A673 (cell line): ENCODE results near the gene DNAJB6. TPM values are rescaled to one million over a fixed set of nuclear protein-coding genes. Genes with fewer than 3 reads are reported as not detected.
"Not testable (repeated sequence)": the region's sequence is repeated elsewhere in the genome, so short reads cannot be mapped to it uniquely, and the experiment has no call there.

ENCODE experiments used
- BruUV-seq: library from RNA; stranded (reverse); fragments of 400-500 nt; replicated peaks from 2 replicates; lab custom pipeline; 2021; lab: Mats Ljungman, UMichigan
- CTCF ChIA-PET: fragments of 300-600 bp; sonication (Branson Sonifier 250); formaldehyde crosslinking; loops from one replicate; lab custom pipeline; 2022; ENCODE audit warnings: antibody characterized with exemption; lab: Charles Lee
- POLR2A ChIA-PET: fragments of 300-600 bp; sonication (Branson Sonifier 250); formaldehyde crosslinking; loops from one replicate; lab custom pipeline; 2022; ENCODE audit warnings: antibody characterized with exemption; ENCODE audit not compliant: low non-redundant PET; lab: Charles Lee
- DNase-seq: peaks from one replicate; pipeline ENCODE4 v3.0.0-alpha.2; 2015; ENCODE audit warnings: low spot score
- H3K27ac ChIP-seq: fragments of 200-600 bp; sonication (generic); 2 replicates; pipeline ENCODE4 v1.5.1; 2016; ENCODE audit warnings: mixed run types, low read depth, mild to moderate bottlenecking, mixed read lengths, antibody characterized with exemption, low read length; ENCODE audit not compliant: poor library complexity, severe bottlenecking
- H3K27me3 ChIP-seq: fragments of 200-600 bp; sonication (generic); replicated peaks from 2 replicates; pipeline ENCODE4 v1.6.1; 2017; ENCODE audit warnings: mixed run types, low read depth, mild to moderate bottlenecking, mixed read lengths, antibody characterized with exemption, low read length; ENCODE audit not compliant: insufficient read depth, poor library complexity
- H3K36me3 ChIP-seq: fragments of 200-600 bp; sonication (generic); 2 replicates; pipeline ENCODE4 v1.6.1; 2016; ENCODE audit warnings: mixed run types, mild to moderate bottlenecking, mixed read lengths, antibody characterized with exemption, low read length; ENCODE audit not compliant: insufficient read depth, poor library complexity, severe bottlenecking
- H3K4me1 ChIP-seq: fragments of 200-600 bp; sonication (generic); 2 replicates; pipeline ENCODE4 v1.6.1; 2017; ENCODE audit warnings: mixed run types, mild to moderate bottlenecking, mixed read lengths, antibody characterized with exemption, low read length; ENCODE audit not compliant: insufficient read depth, poor library complexity, severe bottlenecking
- H3K4me3 ChIP-seq: fragments of 200-600 bp; sonication (generic); 2 replicates; pipeline ENCODE4 v1.5.1; 2016; ENCODE audit warnings: low read depth, mixed run types, mild to moderate bottlenecking, mixed read lengths, low read length; ENCODE audit not compliant: poor library complexity, severe bottlenecking
- H3K9me3 ChIP-seq: fragments of 200-600 bp; sonication (generic); 2 replicates; pipeline ENCODE4 v1.6.1; 2016; ENCODE audit warnings: mixed run types, low read depth, mild to moderate bottlenecking, mixed read lengths, antibody characterized with exemption, low read length; ENCODE audit not compliant: poor library complexity, severe bottlenecking
- EZH2 ChIP-seq: fragments of 200-600 bp; sonication (generic); IDR thresholded peaks from 2 replicates; pipeline ENCODE4 v1.6.1; 2017; ENCODE audit warnings: borderline replicate concordance, low read depth, mild to moderate bottlenecking, mixed read lengths, antibody characterized with exemption, low read length; ENCODE audit not compliant: poor library complexity, severe bottlenecking
- intact Hi-C: fragments of 100-400 bp; cut with micrococcal nuclease; formaldehyde crosslinking; loops from one replicate; pipeline ENCODE4 v1.10.0; 2022; ENCODE audit not compliant: unreplicated experiment
- total RNA-seq: library from RNA; stranded (reverse); gene quantifications from 2 replicates; pipeline ENCODE4 v1.2.3, GENCODE V29; 2021
- TF ChIP-seq, protein P1 (sequence below): fragments of 300-800, 200-600 bp; sonication (generic); conservative IDR thresholded peaks from 2 replicates; pipeline ENCODE4 v1.5.1; 2017; ENCODE audit warnings: low read depth, mild to moderate bottlenecking, antibody characterized with exemption, low read length, moderate library complexity, mixed read lengths

The DNAJB6 gene
- total RNA-seq, 1 experiment from 2014 or later: 146 TPM

DNA sequence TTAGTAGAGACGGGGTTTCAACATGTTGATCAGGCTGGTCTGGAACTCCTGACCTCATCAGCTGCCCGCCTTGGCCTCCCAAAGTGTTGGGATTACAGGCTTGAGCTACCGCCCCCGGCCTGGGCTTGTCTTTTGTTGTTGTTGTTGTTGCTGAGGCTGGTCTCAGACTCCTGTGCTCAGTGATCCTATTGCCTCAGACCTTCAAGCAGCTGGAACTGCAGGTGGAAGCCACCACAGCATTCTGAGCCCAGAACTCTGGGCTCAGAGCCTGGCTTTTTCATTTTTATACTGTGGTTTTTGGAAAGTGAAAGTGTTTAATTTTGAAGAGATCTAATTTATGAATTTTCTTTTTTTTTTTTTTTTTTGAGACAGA, 16.2 kb upstream of the DNAJB6 start:
- TF ChIP-seq, protein P1, sequence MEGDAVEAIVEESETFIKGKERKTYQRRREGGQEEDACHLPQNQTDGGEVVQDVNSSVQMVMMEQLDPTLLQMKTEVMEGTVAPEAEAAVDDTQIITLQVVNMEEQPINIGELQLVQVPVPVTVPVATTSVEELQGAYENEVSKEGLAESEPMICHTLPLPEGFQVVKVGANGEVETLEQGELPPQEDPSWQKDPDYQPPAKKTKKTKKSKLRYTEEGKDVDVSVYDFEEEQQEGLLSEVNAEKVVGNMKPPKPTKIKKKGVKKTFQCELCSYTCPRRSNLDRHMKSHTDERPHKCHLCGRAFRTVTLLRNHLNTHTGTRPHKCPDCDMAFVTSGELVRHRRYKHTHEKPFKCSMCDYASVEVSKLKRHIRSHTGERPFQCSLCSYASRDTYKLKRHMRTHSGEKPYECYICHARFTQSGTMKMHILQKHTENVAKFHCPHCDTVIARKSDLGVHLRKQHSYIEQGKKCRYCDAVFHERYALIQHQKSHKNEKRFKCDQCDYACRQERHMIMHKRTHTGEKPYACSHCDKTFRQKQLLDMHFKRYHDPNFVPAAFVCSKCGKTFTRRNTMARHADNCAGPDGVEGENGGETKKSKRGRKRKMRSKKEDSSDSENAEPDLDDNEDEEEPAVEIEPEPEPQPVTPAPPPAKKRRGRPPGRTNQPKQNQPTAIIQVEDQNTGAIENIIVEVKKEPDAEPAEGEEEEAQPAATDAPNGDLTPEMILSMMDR: no peak
- no peak for TF ChIP-seq EZH2
- Histone ChIP-seq H3K27ac (no peak overlapping the region), H3K4me3 (no peak overlapping the region), H3K36me3 (no peaks in the 10 kb centered on the region), H3K4me1 (no peaks in the 10 kb centered on the region), H3K9me3 (no peaks in the 10 kb centered on the region), H3K27me3 (no peaks in the 10 kb centered on the region)
- no peak for DNase-seq
- CTCF ChIA-PET: no interaction called here
- intact Hi-C loops: no loop called here
- POLR2A ChIA-PET: no interaction called here
- BruUV-seq: no TSS peak

DNA sequence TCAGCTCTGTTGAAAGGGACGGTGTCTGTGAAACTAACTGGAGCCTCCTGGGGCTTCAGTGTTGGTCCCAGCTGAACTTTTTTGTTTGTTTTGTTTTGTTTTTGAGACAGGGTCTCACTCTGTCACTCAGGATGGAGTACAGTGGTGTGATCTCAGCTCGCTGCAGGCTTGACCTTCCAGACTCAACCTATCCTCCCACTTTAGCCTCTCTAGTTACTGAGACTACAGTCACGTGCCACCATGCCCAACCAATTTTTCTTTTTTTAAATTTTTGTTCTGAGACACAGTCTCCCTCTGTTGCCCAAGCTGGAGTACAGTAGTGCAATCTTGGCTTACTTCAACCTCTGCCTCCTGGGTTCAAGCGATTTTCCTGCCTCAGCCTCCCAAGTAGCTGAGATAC, 13.4 kb upstream of the DNAJB6 start:
- Histone ChIP-seq H3K4me1 (no peaks in the 10 kb centered on the region), H3K27me3 (no peaks in the 10 kb centered on the region), H3K27ac (no peak overlapping the region), H3K4me3 (no peak overlapping the region), H3K36me3 (no peaks in the 10 kb centered on the region), H3K9me3 (no peaks in the 10 kb centered on the region)
- DNase-seq: no peak
- ChIA-PET CTCF (interaction anchor here (1.0 kb wide), 1 partner anchor 35 kb away, joined by 3 read pairs; no protein-coding TSS in a partner anchor), POLR2A (no interaction called here)
- TF ChIP-seq, protein P1: no peak
- no peak for TF ChIP-seq EZH2
- intact Hi-C loops: no loop called here
- no TSS peak for BruUV-seq

DNA sequence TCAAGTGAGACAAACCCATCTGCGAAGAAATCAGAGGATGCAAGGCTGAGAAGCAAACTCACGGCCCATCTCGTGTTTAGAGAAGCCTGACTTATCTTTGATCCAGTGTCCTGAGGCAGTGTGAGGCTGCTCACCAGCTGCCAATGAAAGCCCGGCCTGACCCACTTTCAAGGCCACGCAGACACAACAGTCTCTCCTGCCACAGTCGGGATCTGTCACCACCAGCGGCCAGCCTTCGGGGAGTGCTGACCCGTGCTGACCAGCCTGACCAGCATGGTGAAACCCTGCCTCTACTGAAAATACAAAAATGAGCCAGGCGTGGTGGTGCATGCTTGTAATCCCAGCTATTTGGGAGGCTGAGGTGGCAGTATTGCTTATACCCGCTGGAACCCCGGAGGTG, 7.4 kb upstream of the DNAJB6 start:
- no peak overlapping the region for H3K27ac ChIP-seq
- H3K27me3 ChIP-seq: no peaks in the 10 kb centered on the region
- POLR2A ChIA-PET: no interaction called here
- H3K9me3 ChIP-seq: no peaks in the 10 kb centered on the region
- TF ChIP-seq EZH2: no peak
- TF ChIP-seq, protein P1: no peak
- intact Hi-C loops: no loop called here
- no TSS peak for BruUV-seq
- no peaks in the 10 kb centered on the region for H3K36me3 ChIP-seq
- H3K4me3 ChIP-seq: no peak overlapping the region
- no peak for DNase-seq
- CTCF ChIA-PET: no interaction called here
- H3K4me1 ChIP-seq: no peaks in the 10 kb centered on the region

DNA sequence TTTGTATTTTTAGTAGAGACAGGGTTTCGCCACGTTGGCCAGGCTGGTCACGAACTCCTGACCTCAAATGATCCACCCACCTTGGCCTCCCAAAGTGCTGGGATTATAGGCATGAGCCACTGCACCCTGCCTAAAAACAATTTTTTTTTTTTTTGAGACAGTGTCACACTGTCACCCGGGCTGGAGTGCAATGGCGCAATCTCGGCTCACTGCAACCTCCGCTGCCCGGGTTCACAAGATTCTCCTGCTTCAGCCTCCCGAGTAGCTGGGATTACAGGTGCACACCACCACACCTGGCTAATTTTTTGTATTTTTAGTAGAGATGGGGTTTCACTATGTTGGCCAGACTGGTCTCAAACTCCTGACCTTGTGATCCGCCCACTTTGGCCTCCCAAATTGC, 6.2 kb upstream of the DNAJB6 start:
- BruUV-seq, DNase-seq, H3K27me3 ChIP-seq, H3K27ac ChIP-seq, POLR2A ChIA-PET, H3K4me1 ChIP-seq, CTCF ChIA-PET, H3K4me3 ChIP-seq, H3K9me3 ChIP-seq, intact Hi-C loops, H3K36me3 ChIP-seq: not testable (repeated sequence)

DNA sequence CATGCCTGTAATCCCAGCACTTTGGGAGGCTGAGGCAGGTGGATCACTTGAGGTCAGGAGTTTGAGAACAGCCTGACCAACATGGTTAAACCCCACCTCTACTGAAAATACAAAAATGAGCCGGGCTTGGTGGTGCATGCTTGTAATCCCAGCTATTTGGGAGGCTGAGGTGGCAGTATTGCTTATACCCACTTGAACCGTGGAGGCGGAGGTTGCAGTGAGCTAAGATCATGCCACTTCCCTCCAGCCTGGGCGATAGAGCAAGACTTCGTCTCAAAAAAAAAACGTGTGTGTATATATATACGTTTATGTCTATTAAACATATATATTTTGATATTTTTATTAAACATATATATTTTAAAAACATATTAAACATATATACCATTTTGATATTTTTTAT, 5.8 kb upstream of the DNAJB6 start:
- H3K27ac ChIP-seq, H3K36me3 ChIP-seq, H3K4me1 ChIP-seq, POLR2A ChIA-PET, CTCF ChIA-PET, H3K4me3 ChIP-seq, BruUV-seq, DNase-seq, H3K9me3 ChIP-seq, H3K27me3 ChIP-seq, intact Hi-C loops: not testable (repeated sequence)
